AG09309 (cell line): ENCODE results near the gene KIZ.

Experiments used
- DNase-seq: peaks from one replicate; pipeline ENCODE4 v3.0.0-alpha.2; 2010; ENCODE audit warnings: low read depth
- H3K4me3 ChIP-seq: 2 replicates; pipeline ENCODE4 v1.5.1; 2011; ENCODE audit warnings: mild to moderate bottlenecking, low read depth, low read length, moderate library complexity; ENCODE audit not compliant: control insufficient read depth
- TF ChIP-seq, protein P1 (sequence below): IDR thresholded peaks from 2 replicates; pipeline ENCODE4 v1.5.1; 2011; ENCODE audit warnings: mild to moderate bottlenecking, low read depth, low read length, inconsistent platforms; ENCODE audit not compliant: insufficient read depth, control insufficient read depth; ENCODE audit errors: missing control alignments

KIZ gene

DNA sequence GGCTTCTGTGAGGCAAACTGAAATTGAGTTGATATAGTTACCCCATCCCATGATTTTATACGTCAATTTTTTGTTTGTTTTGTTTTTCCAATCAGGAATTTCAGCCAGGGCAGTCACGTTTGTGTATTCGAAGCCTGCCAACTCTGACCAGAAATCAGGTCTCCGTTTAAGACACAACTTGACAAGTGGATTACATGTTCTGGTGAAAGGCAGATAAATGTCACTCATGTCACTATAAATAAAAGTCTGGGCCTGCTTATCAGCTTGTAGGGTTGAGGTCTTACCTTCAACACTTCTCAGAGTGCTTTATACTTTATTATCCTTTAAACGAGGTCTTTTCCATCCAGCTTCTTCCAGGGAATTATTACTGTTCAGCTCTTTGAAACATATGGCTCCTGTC lies 168.9 kb downstream of the KIZ start:
- no peak overlapping the region for H3K4me3 ChIP-seq
- DNase-seq, result no peak
- TF ChIP-seq, protein P1, sequence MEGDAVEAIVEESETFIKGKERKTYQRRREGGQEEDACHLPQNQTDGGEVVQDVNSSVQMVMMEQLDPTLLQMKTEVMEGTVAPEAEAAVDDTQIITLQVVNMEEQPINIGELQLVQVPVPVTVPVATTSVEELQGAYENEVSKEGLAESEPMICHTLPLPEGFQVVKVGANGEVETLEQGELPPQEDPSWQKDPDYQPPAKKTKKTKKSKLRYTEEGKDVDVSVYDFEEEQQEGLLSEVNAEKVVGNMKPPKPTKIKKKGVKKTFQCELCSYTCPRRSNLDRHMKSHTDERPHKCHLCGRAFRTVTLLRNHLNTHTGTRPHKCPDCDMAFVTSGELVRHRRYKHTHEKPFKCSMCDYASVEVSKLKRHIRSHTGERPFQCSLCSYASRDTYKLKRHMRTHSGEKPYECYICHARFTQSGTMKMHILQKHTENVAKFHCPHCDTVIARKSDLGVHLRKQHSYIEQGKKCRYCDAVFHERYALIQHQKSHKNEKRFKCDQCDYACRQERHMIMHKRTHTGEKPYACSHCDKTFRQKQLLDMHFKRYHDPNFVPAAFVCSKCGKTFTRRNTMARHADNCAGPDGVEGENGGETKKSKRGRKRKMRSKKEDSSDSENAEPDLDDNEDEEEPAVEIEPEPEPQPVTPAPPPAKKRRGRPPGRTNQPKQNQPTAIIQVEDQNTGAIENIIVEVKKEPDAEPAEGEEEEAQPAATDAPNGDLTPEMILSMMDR, result no peak
